Cardiac fibroblast (primary cell): Measurements from ENCODE around the gene RPAIN.

ENCODE experiments used
- DNase-seq, 2 donors: peaks; one replicate each; pipeline versions ENCODE4 v3.0.0 to v3.0.0-alpha.2; 2010; ENCODE audit warnings: low read depth in 2 of 2
- H3K4me3 ChIP-seq, 2 donors: replicated peaks in 1 of 2; 1 replicate in 1 of 2; 2 replicates in 1 of 2; pipeline ENCODE4 v1.5.1; 2011; ENCODE audit warnings: low read depth in 2 of 2, low read length in 2 of 2, mild to moderate bottlenecking in 2 of 2, moderate library complexity in 1 of 2
- TF ChIP-seq, protein P1 (sequence below): IDR thresholded peaks from one replicate; pipeline ENCODE4 v1.5.1; 2011; ENCODE audit warnings: low read depth, mild to moderate bottlenecking, low read length, inconsistent platforms

RPAIN gene

DNA sequence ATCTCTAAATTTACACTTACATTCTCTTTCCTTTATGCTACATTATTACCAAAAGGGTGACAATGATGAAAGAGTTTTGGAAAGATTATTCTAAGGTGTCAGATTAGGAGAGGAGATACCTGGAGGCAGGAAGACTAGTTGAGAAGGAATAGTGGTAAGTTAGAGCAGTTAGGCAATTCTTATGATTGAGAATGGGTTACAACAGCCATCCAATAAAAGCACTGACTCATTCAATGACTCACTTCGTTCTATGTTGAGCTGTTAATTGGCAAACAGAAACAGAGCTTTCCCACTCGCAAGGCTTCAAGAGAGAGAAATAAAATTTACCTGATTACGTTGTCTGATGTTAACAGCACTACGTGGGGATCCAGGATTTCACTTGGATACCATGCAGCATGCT, 6.3 kb upstream of the RPAIN start:
- H3K4me3 ChIP-seq: no peak overlapping the region
- TF ChIP-seq, protein P1, sequence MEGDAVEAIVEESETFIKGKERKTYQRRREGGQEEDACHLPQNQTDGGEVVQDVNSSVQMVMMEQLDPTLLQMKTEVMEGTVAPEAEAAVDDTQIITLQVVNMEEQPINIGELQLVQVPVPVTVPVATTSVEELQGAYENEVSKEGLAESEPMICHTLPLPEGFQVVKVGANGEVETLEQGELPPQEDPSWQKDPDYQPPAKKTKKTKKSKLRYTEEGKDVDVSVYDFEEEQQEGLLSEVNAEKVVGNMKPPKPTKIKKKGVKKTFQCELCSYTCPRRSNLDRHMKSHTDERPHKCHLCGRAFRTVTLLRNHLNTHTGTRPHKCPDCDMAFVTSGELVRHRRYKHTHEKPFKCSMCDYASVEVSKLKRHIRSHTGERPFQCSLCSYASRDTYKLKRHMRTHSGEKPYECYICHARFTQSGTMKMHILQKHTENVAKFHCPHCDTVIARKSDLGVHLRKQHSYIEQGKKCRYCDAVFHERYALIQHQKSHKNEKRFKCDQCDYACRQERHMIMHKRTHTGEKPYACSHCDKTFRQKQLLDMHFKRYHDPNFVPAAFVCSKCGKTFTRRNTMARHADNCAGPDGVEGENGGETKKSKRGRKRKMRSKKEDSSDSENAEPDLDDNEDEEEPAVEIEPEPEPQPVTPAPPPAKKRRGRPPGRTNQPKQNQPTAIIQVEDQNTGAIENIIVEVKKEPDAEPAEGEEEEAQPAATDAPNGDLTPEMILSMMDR: no peak
- DNase-seq: peak; percentile 77 to 87

DNA sequence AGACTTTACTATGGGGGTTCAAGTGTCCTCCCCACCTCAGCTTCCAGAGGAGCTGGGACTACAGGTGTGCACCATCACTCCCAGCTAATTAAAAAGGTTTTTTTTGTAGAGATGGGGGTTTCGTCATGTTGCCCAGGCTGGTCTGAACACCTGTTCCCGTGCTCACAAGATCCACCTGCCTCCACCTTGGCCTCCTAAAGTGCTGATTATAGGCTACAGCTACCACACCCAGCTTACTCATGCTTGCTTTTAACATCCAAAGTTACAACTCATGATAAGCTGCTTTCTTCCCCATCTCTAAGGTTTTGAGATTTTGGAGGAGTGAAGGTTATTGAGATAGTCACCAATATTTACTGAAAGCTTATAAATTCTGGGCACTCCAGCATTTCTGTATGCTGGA, 3.1 kb upstream of the RPAIN start:
- TF ChIP-seq, protein P1: no peak
- H3K4me3 ChIP-seq: no peak overlapping the region
- DNase-seq: no peak

GRCh38 chr17:5418858-5419355, 1.1 kb upstream of the RPAIN start:
- H3K4me3 ChIP-seq: peak overlapping the region; percentile 90 to 92
- TF ChIP-seq, protein P1: no peak
- DNase-seq: peak; percentile 42 to 46

DNA sequence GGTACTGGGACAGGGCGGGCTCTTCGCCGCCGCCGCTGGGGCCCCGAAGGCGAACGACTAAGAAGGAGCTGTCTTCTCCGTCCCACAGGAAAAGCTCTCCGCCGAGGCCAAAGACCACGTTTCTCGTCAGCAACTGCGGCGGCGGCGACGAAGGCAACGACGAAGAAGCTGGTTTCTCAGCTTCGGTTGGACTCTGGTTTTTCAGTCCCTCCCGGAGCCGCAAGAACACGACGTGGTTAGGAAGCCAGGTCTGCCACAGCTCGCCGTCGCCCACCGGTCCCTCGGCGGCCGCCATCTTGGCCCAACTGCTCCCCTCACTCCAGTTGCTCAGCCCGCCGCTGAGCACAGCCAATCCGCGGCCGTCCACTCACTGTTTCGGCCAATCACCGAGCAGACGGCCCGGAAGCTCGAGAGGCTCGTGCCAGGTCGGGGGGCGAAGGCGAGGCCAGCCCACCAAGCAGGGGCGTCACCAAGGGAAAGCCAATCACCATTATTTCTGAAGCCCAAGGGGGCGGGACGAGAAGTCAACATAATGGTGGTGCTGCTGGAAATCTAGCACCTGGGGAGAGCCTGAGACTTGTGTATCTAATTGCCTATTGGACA, 525 bp upstream of the RPAIN start, which contains the start of gene NUP88:
NUP88 (minus strand) TSS at position 307 of the 603 bp plus-strand sequence; CDS start at position 295, 12 bp downstream.
- peak; percentile 94 to 97 for DNase-seq
- H3K4me3 ChIP-seq: peak within 1 kb of the TSS; percentile 90 to 92
- TF ChIP-seq, protein P1: no peak

DNA sequence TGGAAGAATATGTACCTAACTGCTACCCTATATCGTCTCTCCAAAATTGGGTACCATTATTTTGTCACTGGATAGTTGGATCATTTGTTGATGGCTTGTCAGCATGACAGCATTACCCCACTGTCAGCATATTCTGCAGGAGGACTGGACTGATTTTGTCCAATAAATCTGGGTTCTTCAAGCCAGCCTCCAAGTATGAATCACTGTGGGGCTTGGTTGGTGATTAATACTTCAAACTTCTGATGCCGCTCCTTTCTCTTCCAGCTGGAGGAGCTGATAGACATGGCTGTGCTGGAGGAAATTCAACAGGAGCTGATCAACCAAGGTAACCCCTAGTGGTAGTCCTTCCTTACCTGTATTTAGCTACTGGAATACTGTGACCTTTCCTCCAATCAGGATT, 2.5 kb downstream of the RPAIN start:
- DNase-seq: peak; percentile 21 to 81
- TF ChIP-seq, protein P1: no peak
- no peak overlapping the region for H3K4me3 ChIP-seq

GRCh38 chr17:5424909-5425308, 4.9 kb downstream of the RPAIN start:
- TF ChIP-seq, protein P1: no peak
- no peak overlapping the region for H3K4me3 ChIP-seq
- no peak for DNase-seq
